Keratinocyte (primary cell): Measurements from ENCODE around the gene TACR1. TPM values are rescaled to one million over a fixed set of nuclear protein-coding genes. Genes with fewer than 3 reads are reported as not detected.

Experiments
- DNase-seq: peaks from one replicate; pipeline ENCODE4 v3.0.0-alpha.2; 2011; ENCODE audit warnings: low read depth, missing footprints, low spot score
- FAIRE-seq: peaks from 2 replicates; lab custom pipeline; 2011; peaks lifted over from hg19 to GRCh38; lab: Jason Lieb, UNC
- H2AFZ ChIP-seq: 2 replicates; pipeline ENCODE4 v1.6.0; 2012; ENCODE audit warnings: low read length, control low read depth, inconsistent platforms; ENCODE audit not compliant: control insufficient read depth
- H3K27ac ChIP-seq: 2 replicates; pipeline ENCODE4 v1.5.1; 2011; ENCODE audit warnings: low read length; ENCODE audit not compliant: control insufficient read depth, insufficient read depth
- H3K27me3 ChIP-seq: 3 replicates; pipeline ENCODE4 v1.6.0; 2011; ENCODE audit warnings: low read length; ENCODE audit not compliant: control insufficient read depth, insufficient read depth; ENCODE audit errors: extremely low read depth
- H3K36me3 ChIP-seq, 2 experiments: 2 replicates in 1 of 2; 3 replicates in 1 of 2; pipeline ENCODE4 v1.5.1; 2011; ENCODE audit warnings: low read length in 2 of 2, mild to moderate bottlenecking in 1 of 2; ENCODE audit not compliant: control insufficient read depth in 2 of 2, insufficient read depth in 2 of 2; ENCODE audit errors: extremely low read depth in 1 of 2
- H3K4me1 ChIP-seq: 3 replicates; pipeline ENCODE4 v1.5.1; 2011; ENCODE audit warnings: low read length; ENCODE audit not compliant: control insufficient read depth, insufficient read depth; ENCODE audit errors: extremely low read depth
- H3K4me2 ChIP-seq: 3 replicates; pipeline ENCODE4 v1.6.0; 2011; ENCODE audit warnings: low read depth, low read length; ENCODE audit not compliant: control insufficient read depth, insufficient read depth; ENCODE audit errors: extremely low read depth
- H3K4me3 ChIP-seq, 3 experiments: fragments of 200-600 bp in 1 of 3; sonication (generic) in 1 of 3; 2 replicates in 2 of 3; 3 replicates in 1 of 3; pipeline ENCODE4 v1.5.1; 2011 to 2016; ENCODE audit warnings: low read length in 3 of 3, mild to moderate bottlenecking in 3 of 3, control low read depth in 2 of 3, inconsistent platforms in 1 of 3, low read depth in 1 of 3, mixed read lengths in 1 of 3, mixed run types in 1 of 3, moderate library complexity in 1 of 3; ENCODE audit not compliant: control insufficient read depth in 2 of 3, insufficient read depth in 2 of 3; ENCODE audit errors: extremely low read depth in 1 of 3
- H3K79me2 ChIP-seq: 2 replicates; pipeline ENCODE4 v1.6.0; 2012; ENCODE audit warnings: low read length; ENCODE audit not compliant: control insufficient read depth, insufficient read depth
- H3K9ac ChIP-seq: 3 replicates; pipeline ENCODE4 v1.6.0; 2011; ENCODE audit warnings: low read length; ENCODE audit not compliant: control insufficient read depth, insufficient read depth; ENCODE audit errors: extremely low read depth
- H3K9me1 ChIP-seq: 3 replicates; pipeline ENCODE4 v1.6.0; 2011; ENCODE audit warnings: low read length; ENCODE audit not compliant: control insufficient read depth, insufficient read depth; ENCODE audit errors: extremely low read depth
- H3K9me3 ChIP-seq: 2 replicates; pipeline ENCODE4 v1.5.1; 2012; ENCODE audit warnings: low read depth, low read length; ENCODE audit not compliant: control insufficient read depth
- H4K20me1 ChIP-seq: 3 replicates; pipeline ENCODE4 v1.6.0; 2011; ENCODE audit warnings: low read length; ENCODE audit not compliant: control insufficient read depth, insufficient read depth; ENCODE audit errors: extremely low read depth
- EZH2 ChIP-seq: IDR thresholded peaks from one replicate; pipeline ENCODE4 v1.6.1; 2012; ENCODE audit warnings: inconsistent platforms, mild to moderate bottlenecking, low read length, moderate library complexity
- dilution Hi-C: fragments of 300-500 bp; cut with MboI; formaldehyde crosslinking; loops from one replicate; pipeline ENCODE4 v1.7.0; 2020; ENCODE audit warnings: low sequenced_read_pairs; ENCODE audit not compliant: extremely low pct_ligation_motif_present
- polyA plus RNA-seq, 5 experiments: library from polyadenylated mRNA; depleted of rRNA in 3 of 5; stranded (reverse) in 3 of 5; stranded (forward) in 1 of 5; unstranded in 1 of 5; fragments of >200 nt; gene quantifications; 1 replicate in 1 of 5; 2 replicates in 3 of 5; 3 replicates in 1 of 5; pipeline versions ENCODE4 v1.2.1 to v1.2.3, GENCODE V29; 2011 to 2012; ENCODE audit warnings: missing spikeins in 2 of 5, low read depth in 1 of 5, low replicate concordance in 1 of 5
- TF ChIP-seq, protein P1 (sequence below), 3 experiments: IDR thresholded peaks in 1 of 3; conservative IDR thresholded peaks in 1 of 3; optimal IDR thresholded peaks in 1 of 3; 2 replicates in 2 of 3; 3 replicates in 1 of 3; pipeline versions ENCODE3 to v1.5.1; 2011; ENCODE audit warnings: low read length in 3 of 3, mild to moderate bottlenecking in 3 of 3, moderate library complexity in 2 of 3, control low read depth in 1 of 3, inconsistent platforms in 1 of 3; ENCODE audit not compliant: insufficient read depth in 2 of 3; ENCODE audit errors: extremely low read depth in 1 of 3

The TACR1 gene
- polyA plus RNA-seq, 1 donor (not counting 4 experiments of a cell fraction or from before 2014, with no cell fraction given), result not detected

DNA sequence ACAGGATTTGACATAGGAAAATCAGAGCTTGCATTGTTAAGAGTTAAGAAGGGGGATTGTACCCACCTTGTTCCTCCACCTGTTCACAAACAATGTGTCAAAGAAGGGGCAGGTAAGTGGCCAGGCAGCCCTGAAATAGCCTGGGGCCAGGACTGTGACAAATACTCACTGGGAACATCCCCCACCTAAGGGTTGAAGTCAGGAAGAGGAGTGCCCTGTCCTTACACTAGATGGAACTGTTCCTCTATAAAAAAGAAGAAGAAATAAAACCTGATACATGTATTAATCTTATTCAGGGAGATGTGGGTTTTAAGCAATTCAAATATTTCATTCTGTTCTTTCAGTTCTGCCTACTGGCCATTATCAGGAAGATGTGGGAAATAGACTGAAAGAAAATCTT, 41.9 kb downstream of the TACR1 start:
- Histone ChIP-seq H3K4me2 (no peak overlapping the region), H3K9me3 (no peaks in the 10 kb centered on the region)
- FAIRE-seq, result no peak

DNA sequence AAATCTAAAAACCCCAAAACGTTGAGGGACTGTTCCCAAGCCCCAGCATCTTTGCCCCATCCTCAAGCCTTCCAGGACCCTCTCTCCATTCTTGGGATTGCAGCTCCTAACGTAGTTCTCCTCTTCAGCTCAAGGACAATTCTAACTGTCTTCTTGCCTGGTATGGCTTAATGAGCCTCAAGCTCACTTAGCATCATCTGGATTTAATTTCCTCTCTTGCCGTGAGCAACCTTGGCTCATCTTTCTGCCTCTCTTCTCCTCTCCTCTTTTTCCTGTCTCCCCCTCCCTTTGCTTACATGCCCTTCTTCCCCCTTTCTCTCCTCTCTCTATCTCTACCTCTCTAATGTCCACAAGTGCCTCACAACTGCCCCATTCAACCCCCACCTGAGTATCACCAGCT, 44.2 kb downstream of the TACR1 start:
- Histone ChIP-seq H4K20me1 (no peaks in the 10 kb centered on the region), H3K79me2 (no peaks in the 10 kb centered on the region), H3K4me1 (no peaks in the 10 kb centered on the region), H3K9me1 (no peaks in the 10 kb centered on the region), H2AFZ (no peak overlapping the region), H3K36me3 (no peaks in the 10 kb centered on the region), H3K27me3 (no peaks in the 10 kb centered on the region), H3K4me2 (no peak overlapping the region), H3K4me3 (no peak overlapping the region), H3K9ac (no peak overlapping the region), H3K9me3 (no peaks in the 10 kb centered on the region), H3K27ac (no peak overlapping the region)
- DNase-seq, result no peak
- FAIRE-seq, result no peak
- dilution Hi-C loops, result no loop called here
- no peak for TF ChIP-seq EZH2
- TF ChIP-seq, protein P1, sequence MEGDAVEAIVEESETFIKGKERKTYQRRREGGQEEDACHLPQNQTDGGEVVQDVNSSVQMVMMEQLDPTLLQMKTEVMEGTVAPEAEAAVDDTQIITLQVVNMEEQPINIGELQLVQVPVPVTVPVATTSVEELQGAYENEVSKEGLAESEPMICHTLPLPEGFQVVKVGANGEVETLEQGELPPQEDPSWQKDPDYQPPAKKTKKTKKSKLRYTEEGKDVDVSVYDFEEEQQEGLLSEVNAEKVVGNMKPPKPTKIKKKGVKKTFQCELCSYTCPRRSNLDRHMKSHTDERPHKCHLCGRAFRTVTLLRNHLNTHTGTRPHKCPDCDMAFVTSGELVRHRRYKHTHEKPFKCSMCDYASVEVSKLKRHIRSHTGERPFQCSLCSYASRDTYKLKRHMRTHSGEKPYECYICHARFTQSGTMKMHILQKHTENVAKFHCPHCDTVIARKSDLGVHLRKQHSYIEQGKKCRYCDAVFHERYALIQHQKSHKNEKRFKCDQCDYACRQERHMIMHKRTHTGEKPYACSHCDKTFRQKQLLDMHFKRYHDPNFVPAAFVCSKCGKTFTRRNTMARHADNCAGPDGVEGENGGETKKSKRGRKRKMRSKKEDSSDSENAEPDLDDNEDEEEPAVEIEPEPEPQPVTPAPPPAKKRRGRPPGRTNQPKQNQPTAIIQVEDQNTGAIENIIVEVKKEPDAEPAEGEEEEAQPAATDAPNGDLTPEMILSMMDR (optimal IDR thresholded peaks at IDR 0.05 in 1 of 3, IDR thresholded peaks at IDR 0.05 in 1 of 3, conservative IDR thresholded peaks at IDR 0.05 in 1 of 3; ENCODE audit: extremely low read depth in 1 of 3, insufficient read depth in 2 of 3, low read length in 3 of 3), result no peak

More for the DNA sequence above, 41.9 kb downstream of the TACR1 start:
- Histone ChIP-seq H3K27ac (no peak overlapping the region), H3K79me2 (no peaks in the 10 kb centered on the region), H3K9me1 (no peaks in the 10 kb centered on the region), H4K20me1 (no peaks in the 10 kb centered on the region), H3K36me3 (no peaks in the 10 kb centered on the region), H3K27me3 (no peaks in the 10 kb centered on the region), H3K4me1 (no peaks in the 10 kb centered on the region), H3K9ac (no peak overlapping the region), H2AFZ (no peak overlapping the region), H3K4me3 (no peak overlapping the region)
- TF ChIP-seq, protein P1 (optimal IDR thresholded peaks at IDR 0.05 in 1 of 3, IDR thresholded peaks at IDR 0.05 in 1 of 3, conservative IDR thresholded peaks at IDR 0.05 in 1 of 3; ENCODE audit: extremely low read depth in 1 of 3, insufficient read depth in 2 of 3, low read length in 3 of 3), result peak; percentile 38 to 43 (median 41)
- TF ChIP-seq EZH2, result no peak
- DNase-seq, result no peak
- dilution Hi-C loops, result no loop called here
